Colonic mucosa (tissue), 4 donors: ENCODE measurements around the gene TTC39A. TPM values are rescaled to one million over a fixed set of nuclear protein-coding genes. Genes with fewer than 3 reads are reported as not detected.
A peak's percentile ranks its signal among the peaks of the same experiment; 100 is the strongest.

ENCODE experiments used
- DNase-seq: peaks from one replicate; pipeline ENCODE4 v3.0.0-alpha.2; 2020
- H3K27ac ChIP-seq: fragments of 200-600 bp; one replicate; pipeline ENCODE4 v1.8.0; 2021
- H3K27me3 ChIP-seq: fragments of 200-600 bp; one replicate; pipeline ENCODE4 v1.8.0; 2021
- H3K36me3 ChIP-seq: fragments of 200-600 bp; one replicate; pipeline ENCODE4 v1.8.0; 2021
- H3K4me1 ChIP-seq: fragments of 200-600 bp; one replicate; pipeline ENCODE4 v1.8.0; 2021; ENCODE audit warnings: mild to moderate bottlenecking
- H3K4me3 ChIP-seq: fragments of 200-600 bp; one replicate; pipeline ENCODE4 v1.8.0; 2021
- H3K9ac ChIP-seq, 2 donors: one replicate each; pipeline ENCODE4 v1.7.0; 2013; ENCODE audit warnings: control low read depth in 2 of 2, low read depth in 2 of 2, low read length in 2 of 2
- H3K9me3 ChIP-seq: fragments of 200-600 bp; one replicate; pipeline ENCODE4 v1.8.0; 2021
- CTCF ChIP-seq: fragments of 200-600 bp; IDR thresholded peaks from one replicate; pipeline ENCODE4 v1.8.0; 2022; ENCODE audit warnings: antibody characterized with exemption, mild to moderate bottlenecking
- intact Hi-C: fragments of 100-400 bp; cut with DNase I; formaldehyde crosslinking; loops from one replicate; pipeline ENCODE4 v1.14.1; 2022
- total RNA-seq, 2 donors: library from RNA; stranded (reverse); fragmentation: NEBNext Ultra II Directional in 1 of 2; extraction: Animal tissue kit (Norgen Biotek cat#: 25700) in 1 of 2; gene quantifications; one replicate each; pipeline ENCODE4 v1.2.1, GENCODE V29; 2021
- donor health status: healthy.
- donor health status: DM: no; HTN: no; CAD: no.
- donor health status: DM: no; HTN: no; CAD: no.

TTC39A gene
- total RNA-seq, 2 donors from 2014 or later, result 95.2 to 148 TPM

GRCh38 chr1:51308636-51309035 is 21.7 kb downstream of the TTC39A start:
- no peaks in the 10 kb centered on the region for H3K27me3 ChIP-seq
- H3K9ac ChIP-seq, result no peak overlapping the region
- intact Hi-C loops, result no loop called here
- no peaks in the 10 kb centered on the region for H3K9me3 ChIP-seq
- H3K4me3 ChIP-seq, result no peak overlapping the region
- H3K4me1 ChIP-seq, result peaks cover 8% of the 10 kb centered on the region
- TF ChIP-seq CTCF, result no peak
- no peaks in the 10 kb centered on the region for H3K36me3 ChIP-seq
- no peak for DNase-seq
- no peak overlapping the region for H3K27ac ChIP-seq

GRCh38 chr1:51306950-51307349 is 23.4 kb downstream of the TTC39A start:
- intact Hi-C loops, result no loop called here
- Histone ChIP-seq H3K27me3 (no peaks in the 10 kb centered on the region), H3K9ac (no peak overlapping the region), H3K27ac (no peak overlapping the region), H3K9me3 (no peaks in the 10 kb centered on the region), H3K4me1 (peaks cover 6% of the 10 kb centered on the region), H3K4me3 (no peak overlapping the region), H3K36me3 (no peaks in the 10 kb centered on the region)
- no peak for DNase-seq
- TF ChIP-seq CTCF, result no peak

- Histone ChIP-seq H3K9ac (peak overlapping the region in 1 of 2 donors; percentile 1), H3K4me1 (peaks cover 6% of the 10 kb centered on the region), H3K9me3 (no peaks in the 10 kb centered on the region), H3K4me3 (no peak overlapping the region), H3K27me3 (no peaks in the 10 kb centered on the region), H3K36me3 (no peaks in the 10 kb centered on the region), H3K27ac (peak overlapping the region; percentile 66)
- peak; percentile 73 for DNase-seq
- no peak for TF ChIP-seq CTCF
- intact Hi-C loops, result no loop called here
Measured at GRCh38 chr1:51305371-51305823, 25.0 kb downstream of the TTC39A start.

- Histone ChIP-seq H3K9ac (no peak overlapping the region), H3K27me3 (no peaks in the 10 kb centered on the region), H3K36me3 (no peaks in the 10 kb centered on the region), H3K4me1 (peaks cover 6% of the 10 kb centered on the region), H3K27ac (no peak overlapping the region), H3K9me3 (no peaks in the 10 kb centered on the region), H3K4me3 (no peak overlapping the region)
- intact Hi-C loops, result no loop called here
- DNase-seq, result no peak
- no peak for TF ChIP-seq CTCF
Measured at GRCh38 chr1:51304360-51304759, 26.0 kb downstream of the TTC39A start.

GRCh38 chr1:51303751-51304251 is 26.6 kb downstream of the TTC39A start:
- TF ChIP-seq CTCF, result no peak
- H3K27me3 ChIP-seq, result no peaks in the 10 kb centered on the region
- H3K27ac ChIP-seq, result no peak overlapping the region
- intact Hi-C loops, result no loop called here
- no peak for DNase-seq
- H3K4me3 ChIP-seq, result no peak overlapping the region
- peaks cover 6% of the 10 kb centered on the region for H3K4me1 ChIP-seq
- no peaks in the 10 kb centered on the region for H3K9me3 ChIP-seq
- no peaks in the 10 kb centered on the region for H3K36me3 ChIP-seq
- H3K9ac ChIP-seq, result no peak overlapping the region
